GM23248 (cell line): Measurements from ENCODE around the gene HMCN1. TPM values are rescaled to one million over a fixed set of nuclear protein-coding genes. Genes with fewer than 3 reads are reported as not detected.
A peak's percentile ranks its signal among the peaks of the same experiment; 100 is the strongest.

Experiments
- DNase-seq: peaks from one replicate; pipeline ENCODE4 v3.0.0-alpha.2; 2015
- H2AFZ ChIP-seq: fragments of 200-600 bp; sonication (generic); 2 replicates; pipeline ENCODE4 v1.6.1; 2016; ENCODE audit warnings: antibody characterized with exemption
- H3F3A ChIP-seq: fragments of 200-600 bp; sonication (generic); 2 replicates; pipeline ENCODE4 v1.6.1; 2016; ENCODE audit warnings: mild to moderate bottlenecking, antibody characterized with exemption, mixed run types; ENCODE audit not compliant: insufficient read depth
- H3K27ac ChIP-seq: fragments of 200-600 bp; sonication (generic); 2 replicates; pipeline ENCODE4 v1.5.1; 2016; ENCODE audit warnings: mild to moderate bottlenecking
- H3K27me3 ChIP-seq: fragments of 200-600 bp; sonication (generic); replicated peaks from 2 replicates; pipeline ENCODE4 v1.6.1; 2016; ENCODE audit warnings: mild to moderate bottlenecking; ENCODE audit not compliant: insufficient read depth
- H3K36me3 ChIP-seq: fragments of 200-600 bp; sonication (generic); 2 replicates; pipeline ENCODE4 v1.6.1; 2016; ENCODE audit warnings: low read depth, mild to moderate bottlenecking
- H3K4me1 ChIP-seq: fragments of 200-600 bp; sonication (generic); 2 replicates; pipeline ENCODE4 v1.6.1; 2016; ENCODE audit warnings: mild to moderate bottlenecking; ENCODE audit not compliant: insufficient read depth
- H3K4me2 ChIP-seq: fragments of 200-600 bp; sonication (generic); one replicate; pipeline ENCODE4 v1.6.1; 2016; ENCODE audit warnings: mild to moderate bottlenecking; ENCODE audit not compliant: unreplicated experiment
- H3K4me3 ChIP-seq: fragments of 200-600 bp; sonication (generic); 2 replicates; pipeline ENCODE4 v1.5.1; 2016; ENCODE audit warnings: mild to moderate bottlenecking
- H3K79me2 ChIP-seq: fragments of 200-600 bp; sonication (generic); 2 replicates; pipeline ENCODE4 v1.6.1; 2016; ENCODE audit warnings: mild to moderate bottlenecking; ENCODE audit not compliant: insufficient read depth
- H3K9ac ChIP-seq: fragments of 200-600 bp; sonication (generic); 2 replicates; pipeline ENCODE4 v1.6.1; 2016; ENCODE audit warnings: mild to moderate bottlenecking
- H3K9me2 ChIP-seq: fragments of 200-600 bp; sonication (generic); 2 replicates; pipeline ENCODE4 v1.6.1; 2016; ENCODE audit warnings: mixed run types, mild to moderate bottlenecking, moderate library complexity; ENCODE audit not compliant: insufficient read depth
- H3K9me3 ChIP-seq: fragments of 200-600 bp; sonication (generic); one replicate; pipeline ENCODE4 v1.6.1; 2017; ENCODE audit warnings: low read depth
- H4K20me1 ChIP-seq: fragments of 200-600 bp; sonication (generic); 2 replicates; pipeline ENCODE4 v1.6.0; 2016; ENCODE audit not compliant: insufficient read depth
- EZH2 ChIP-seq: fragments of 200-600 bp; sonication (generic); IDR thresholded peaks from 2 replicates; pipeline ENCODE4 v1.6.1; 2018; ENCODE audit warnings: antibody characterized with exemption, mild to moderate bottlenecking; ENCODE audit not compliant: insufficient read depth, poor library complexity, severe bottlenecking
- EZH2phosphoT487 ChIP-seq: fragments of 200-600 bp; sonication (generic); IDR thresholded peaks from 2 replicates; pipeline ENCODE4 v1.6.1; 2018; ENCODE audit warnings: antibody characterized with exemption, moderate library complexity, mild to moderate bottlenecking, low read depth; ENCODE audit not compliant: insufficient read depth
- WGBS, 2 experiments: methylation state at CpG; one replicate each; pipeline ENCODE4 v1.1.6; 2015 to 2017; ENCODE audit warnings: low lambda C conversion rate in 2 of 2, low coverage in 1 of 2; ENCODE audit errors: missing lambda C conversion rate in 2 of 2; 5-methylcytosine and 5-hydroxymethylcytosine counted together
- in situ Hi-C: fragments of 300-500 bp; cut with MboI; formaldehyde crosslinking; loops from 2 replicates; pipeline ENCODE4 v1.15.0; 2020
- polyA plus RNA-seq: library from polyadenylated mRNA; unstranded; fragments of >200 nt; fragmentation: Nextera tagmentation; extraction: Ambion mirVana; gene quantifications from 2 replicates; pipeline ENCODE4 v1.2.1, GENCODE V29; 2016
- total RNA-seq: library from RNA; depleted of rRNA; stranded (reverse); fragments of >200 nt; shearing (Covaris generic); gene quantifications from 2 replicates; pipeline ENCODE4 v1.2.3, GENCODE V29; 2014

HMCN1 gene
- total and polyA plus RNA-seq, 2 experiments from 2014 or later: 1.8 to 5.2 TPM

DNA sequence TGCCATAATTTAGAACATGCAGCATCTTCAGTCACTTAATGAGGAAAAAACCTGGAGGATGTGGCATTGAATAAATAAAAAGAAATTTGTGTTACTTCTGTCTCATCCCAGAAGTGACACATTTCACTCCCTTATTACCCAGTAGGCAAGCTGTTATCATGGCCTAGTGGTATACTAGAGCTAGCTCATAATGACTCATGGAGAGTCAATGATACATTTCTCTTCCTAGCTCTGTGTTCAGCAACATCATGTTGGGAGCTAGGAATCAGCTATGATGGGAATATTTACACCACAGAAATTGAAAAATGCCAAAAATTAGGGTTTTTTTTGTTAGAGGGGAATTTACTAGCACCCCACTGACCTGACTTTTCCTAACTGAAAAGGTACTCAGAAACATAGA lies 182.7 kb downstream of the HMCN1 start:
- DNase-seq: peak; percentile 69
- H3K79me2 ChIP-seq: no peaks in the 10 kb centered on the region
- H3F3A ChIP-seq: no peaks in the 10 kb centered on the region
- no peaks in the 10 kb centered on the region for H3K36me3 ChIP-seq
- no peaks in the 10 kb centered on the region for H3K9me3 ChIP-seq
- H2AFZ ChIP-seq: no peak overlapping the region
- H4K20me1 ChIP-seq: no peaks in the 10 kb centered on the region
- no peak overlapping the region for H3K9ac ChIP-seq
- H3K9me2 ChIP-seq: no peaks in the 10 kb centered on the region
- no peak overlapping the region for H3K4me2 ChIP-seq
- TF ChIP-seq EZH2phosphoT487 (no peak), EZH2 (no peak)
- in situ Hi-C loops: no loop called here
- no peak overlapping the region for H3K27ac ChIP-seq
- H3K27me3 ChIP-seq: no peaks in the 10 kb centered on the region
- no peak overlapping the region for H3K4me3 ChIP-seq
- H3K4me1 ChIP-seq: no peaks in the 10 kb centered on the region

DNA sequence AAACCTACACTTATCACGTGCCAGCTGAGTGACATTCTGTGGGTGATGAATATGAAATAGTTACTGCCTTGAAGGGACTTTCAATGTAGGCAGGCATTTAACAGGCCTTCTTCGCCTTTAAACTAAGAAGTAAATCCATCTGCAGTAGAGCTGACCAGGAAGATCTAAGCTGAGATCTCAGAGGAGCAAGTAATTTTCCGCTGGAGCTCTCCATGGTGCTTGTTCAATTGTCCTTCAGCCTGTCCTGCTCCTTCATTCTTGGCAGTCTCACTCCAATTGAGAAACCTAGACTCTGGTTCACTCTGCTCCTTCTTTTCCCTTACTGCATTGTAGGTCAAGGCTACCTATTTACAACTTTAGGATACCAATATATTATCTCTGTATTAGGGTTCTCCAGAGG lies 183.5 kb downstream of the HMCN1 start:
- DNase-seq: peak; percentile 51
- H3K79me2 ChIP-seq: no peaks in the 10 kb centered on the region
- no peaks in the 10 kb centered on the region for H4K20me1 ChIP-seq
- no peak overlapping the region for H3K4me3 ChIP-seq
- H3K4me1 ChIP-seq: no peaks in the 10 kb centered on the region
- H2AFZ ChIP-seq: no peak overlapping the region
- H3K27ac ChIP-seq: no peak overlapping the region
- H3K4me2 ChIP-seq: no peak overlapping the region
- 82 to 88% methylated on average over 3 of the region's 3 CpGs for WGBS, 2 experiments
- in situ Hi-C loops: no loop called here
- no peaks in the 10 kb centered on the region for H3K9me3 ChIP-seq
- H3K9me2 ChIP-seq: no peaks in the 10 kb centered on the region
- no peaks in the 10 kb centered on the region for H3F3A ChIP-seq
- no peaks in the 10 kb centered on the region for H3K36me3 ChIP-seq
- H3K9ac ChIP-seq: no peak overlapping the region
- no peaks in the 10 kb centered on the region for H3K27me3 ChIP-seq
- TF ChIP-seq EZH2 (no peak), EZH2phosphoT487 (no peak)

DNA sequence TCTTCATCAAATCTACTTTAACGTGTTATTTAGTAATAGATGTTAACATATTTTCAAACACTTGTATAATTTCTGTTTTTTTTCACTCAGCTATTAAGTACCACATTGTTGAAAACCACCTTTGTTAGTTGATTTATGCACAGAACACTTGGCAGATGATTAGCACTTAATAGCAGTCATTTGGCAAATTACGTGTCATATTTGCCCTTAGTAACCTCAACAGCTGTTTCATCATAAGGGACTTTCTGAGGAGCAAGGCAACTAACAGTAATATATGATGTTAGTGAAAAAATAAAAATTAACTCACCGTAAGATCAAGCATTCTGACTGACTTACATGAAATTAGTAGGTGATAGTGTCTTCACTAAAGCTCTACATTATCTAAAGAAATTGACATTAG lies 186.4 kb downstream of the HMCN1 start:
- in situ Hi-C loops: no loop called here
- H3K4me3 ChIP-seq: no peak overlapping the region
- H3K9me3 ChIP-seq: no peaks in the 10 kb centered on the region
- no peaks in the 10 kb centered on the region for H3K9me2 ChIP-seq
- no peak overlapping the region for H3K4me2 ChIP-seq
- no peaks in the 10 kb centered on the region for H3K4me1 ChIP-seq
- H3K79me2 ChIP-seq: no peaks in the 10 kb centered on the region
- TF ChIP-seq EZH2phosphoT487 (no peak), EZH2 (no peak)
- WGBS, 2 experiments: 81 to 83% methylated on average over 3 of the region's 3 CpGs
- no peaks in the 10 kb centered on the region for H3K27me3 ChIP-seq
- DNase-seq: no peak
- H3F3A ChIP-seq: no peaks in the 10 kb centered on the region
- no peaks in the 10 kb centered on the region for H4K20me1 ChIP-seq
- no peak overlapping the region for H3K9ac ChIP-seq
- no peaks in the 10 kb centered on the region for H3K36me3 ChIP-seq
- no peak overlapping the region for H3K27ac ChIP-seq
- no peak overlapping the region for H2AFZ ChIP-seq

DNA sequence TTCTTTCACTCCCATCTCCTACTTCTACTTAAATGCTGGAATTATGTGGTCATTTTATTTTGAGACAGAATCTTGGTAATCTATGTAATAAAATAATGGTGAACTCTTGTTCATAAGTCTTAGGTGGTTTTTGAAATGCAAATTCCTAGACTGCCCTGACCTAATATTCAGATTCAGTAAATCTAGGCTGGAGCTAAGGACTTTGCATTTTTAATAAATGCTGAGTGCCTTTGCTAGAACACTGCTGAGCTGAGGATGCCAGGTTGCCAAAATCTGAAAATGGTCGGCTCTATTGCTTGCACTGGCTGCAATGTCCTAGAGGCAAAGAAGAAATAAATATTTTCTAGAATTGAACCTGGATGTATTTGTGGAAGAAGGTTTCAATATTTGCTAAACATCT lies 187.4 kb downstream of the HMCN1 start:
- in situ Hi-C loops: no loop called here

DNA sequence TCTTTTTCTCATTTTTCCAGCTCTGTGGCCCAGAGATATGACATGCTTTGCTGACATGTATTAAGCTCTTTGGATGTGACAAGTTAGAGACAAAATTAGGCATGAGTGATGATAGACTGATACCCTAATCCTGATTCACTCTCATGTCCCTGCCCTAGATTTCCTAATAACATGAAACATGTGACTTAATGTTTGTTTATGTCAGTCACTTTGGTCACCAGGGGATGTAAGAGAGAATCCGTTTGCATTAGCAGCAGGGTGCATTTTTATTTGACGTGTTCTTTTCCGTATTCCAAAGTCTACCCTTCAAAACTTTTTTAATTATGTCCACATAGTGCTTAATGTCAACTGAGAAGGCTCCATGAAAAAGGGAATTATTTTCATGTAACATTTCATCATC lies 192.4 kb downstream of the HMCN1 start:
- Histone ChIP-seq H3K27ac (no peak overlapping the region), H3K9me3 (no peaks in the 10 kb centered on the region), H3K4me2 (no peak overlapping the region), H2AFZ (no peak overlapping the region), H4K20me1 (no peaks in the 10 kb centered on the region), H3K9ac (no peak overlapping the region), H3K9me2 (no peaks in the 10 kb centered on the region), H3K27me3 (no peaks in the 10 kb centered on the region), H3K79me2 (no peaks in the 10 kb centered on the region), H3F3A (no peaks in the 10 kb centered on the region), H3K4me1 (no peaks in the 10 kb centered on the region), H3K36me3 (no peaks in the 10 kb centered on the region), H3K4me3 (no peak overlapping the region)
- 10 to 29% methylated on average over 3 of the region's 3 CpGs for WGBS, 2 experiments
- peak; percentile 38 for DNase-seq
- no peak for TF ChIP-seq EZH2phosphoT487
- TF ChIP-seq EZH2: no peak
- in situ Hi-C loops: no loop called here

More for the DNA sequence above, 187.4 kb downstream of the HMCN1 start:
- no peaks in the 10 kb centered on the region for H3K79me2 ChIP-seq
- no peak for DNase-seq
- no peaks in the 10 kb centered on the region for H3K36me3 ChIP-seq
- WGBS, 2 experiments: 89 to 100% methylated on average over 1 of the region's 1 CpG
- no peaks in the 10 kb centered on the region for H3K4me1 ChIP-seq
- no peaks in the 10 kb centered on the region for H3K9me2 ChIP-seq
- no peaks in the 10 kb centered on the region for H3K9me3 ChIP-seq
- no peak overlapping the region for H3K27ac ChIP-seq
- H2AFZ ChIP-seq: no peak overlapping the region
- no peak overlapping the region for H3K4me3 ChIP-seq
- no peaks in the 10 kb centered on the region for H3K27me3 ChIP-seq
- no peaks in the 10 kb centered on the region for H4K20me1 ChIP-seq
- H3K4me2 ChIP-seq: no peak overlapping the region
- TF ChIP-seq EZH2phosphoT487 (no peak), EZH2 (no peak)
- no peaks in the 10 kb centered on the region for H3F3A ChIP-seq
- no peak overlapping the region for H3K9ac ChIP-seq
